Lower leg skin (tissue), 3 donors: ENCODE data around the gene SPDYA.

Source experiments
- POLR2A ChIP-seq, 2 donors: fragments of 450-650 bp; IDR thresholded peaks; one replicate each; pipeline ENCODE4 v1.6.1; 2016 to 2017; ENCODE audit warnings: antibody characterized with exemption in 2 of 2, mild to moderate bottlenecking in 1 of 2, moderate library complexity in 1 of 2
- TF ChIP-seq, protein P1 (sequence below), 3 donors: fragments of 450-650 bp; IDR thresholded peaks; one replicate each; pipeline ENCODE4 v1.5.1; 2016; ENCODE audit warnings: antibody characterized with exemption in 3 of 3, mild to moderate bottlenecking in 3 of 3, moderate library complexity in 2 of 3

DNA sequence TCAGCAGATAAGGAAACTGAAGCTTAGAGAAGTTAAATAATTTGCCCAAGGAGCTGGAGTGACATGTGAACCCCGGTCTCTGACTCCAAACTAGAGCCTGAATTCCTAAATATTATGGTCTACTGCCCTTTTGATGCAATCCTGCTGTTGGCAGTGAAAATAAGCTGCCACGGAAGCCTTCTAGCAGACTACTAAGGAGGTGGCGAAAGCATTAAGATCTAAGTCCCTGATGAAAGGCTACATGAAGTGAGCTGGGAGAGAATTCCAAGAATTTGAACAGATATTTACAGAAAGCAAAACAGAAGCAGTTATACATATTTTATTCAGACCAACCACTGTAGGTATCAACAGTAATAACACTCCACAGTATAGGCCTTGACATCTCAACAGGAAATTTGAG is 31.4 kb downstream of the SPDYA start:
- TF ChIP-seq, protein P1, sequence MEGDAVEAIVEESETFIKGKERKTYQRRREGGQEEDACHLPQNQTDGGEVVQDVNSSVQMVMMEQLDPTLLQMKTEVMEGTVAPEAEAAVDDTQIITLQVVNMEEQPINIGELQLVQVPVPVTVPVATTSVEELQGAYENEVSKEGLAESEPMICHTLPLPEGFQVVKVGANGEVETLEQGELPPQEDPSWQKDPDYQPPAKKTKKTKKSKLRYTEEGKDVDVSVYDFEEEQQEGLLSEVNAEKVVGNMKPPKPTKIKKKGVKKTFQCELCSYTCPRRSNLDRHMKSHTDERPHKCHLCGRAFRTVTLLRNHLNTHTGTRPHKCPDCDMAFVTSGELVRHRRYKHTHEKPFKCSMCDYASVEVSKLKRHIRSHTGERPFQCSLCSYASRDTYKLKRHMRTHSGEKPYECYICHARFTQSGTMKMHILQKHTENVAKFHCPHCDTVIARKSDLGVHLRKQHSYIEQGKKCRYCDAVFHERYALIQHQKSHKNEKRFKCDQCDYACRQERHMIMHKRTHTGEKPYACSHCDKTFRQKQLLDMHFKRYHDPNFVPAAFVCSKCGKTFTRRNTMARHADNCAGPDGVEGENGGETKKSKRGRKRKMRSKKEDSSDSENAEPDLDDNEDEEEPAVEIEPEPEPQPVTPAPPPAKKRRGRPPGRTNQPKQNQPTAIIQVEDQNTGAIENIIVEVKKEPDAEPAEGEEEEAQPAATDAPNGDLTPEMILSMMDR (IDR thresholded peaks at IDR 0.05): no peak
- no peak for TF ChIP-seq POLR2A (IDR thresholded peaks at IDR 0.05)
